NCI-H1930 (cell line): Measurements from ENCODE around the gene RBM3.

ENCODE experiments used
- DNase-seq, 2 experiments: peaks; one replicate each; lab custom pipeline; 2025; lab: John Stamatoyannopoulos, UW

RBM3 gene

DNA sequence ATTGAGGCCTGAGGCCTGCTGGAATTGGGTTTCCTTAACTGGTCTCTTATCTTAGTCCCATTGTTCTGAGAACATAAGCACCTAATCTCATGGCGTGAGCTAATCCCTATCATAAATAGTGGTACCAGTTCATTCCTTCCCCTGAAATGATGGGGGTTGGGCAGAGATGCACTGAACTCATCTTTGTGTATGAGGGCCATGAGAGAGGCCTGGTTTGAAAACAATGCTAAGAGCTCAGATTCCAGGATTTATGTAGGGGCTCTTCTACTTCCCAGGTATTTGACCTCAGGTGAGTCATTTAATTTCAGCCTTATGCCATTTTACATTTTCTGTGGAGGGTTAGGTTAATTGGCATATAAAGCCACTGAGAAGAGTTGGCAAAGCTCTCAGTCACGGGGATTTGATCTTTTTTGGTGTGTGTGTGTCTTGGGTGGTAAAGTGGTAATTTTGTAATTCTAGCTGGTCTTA is 4.4 kb downstream of the RBM3 start:
- DNase-seq, result no peak

DNA sequence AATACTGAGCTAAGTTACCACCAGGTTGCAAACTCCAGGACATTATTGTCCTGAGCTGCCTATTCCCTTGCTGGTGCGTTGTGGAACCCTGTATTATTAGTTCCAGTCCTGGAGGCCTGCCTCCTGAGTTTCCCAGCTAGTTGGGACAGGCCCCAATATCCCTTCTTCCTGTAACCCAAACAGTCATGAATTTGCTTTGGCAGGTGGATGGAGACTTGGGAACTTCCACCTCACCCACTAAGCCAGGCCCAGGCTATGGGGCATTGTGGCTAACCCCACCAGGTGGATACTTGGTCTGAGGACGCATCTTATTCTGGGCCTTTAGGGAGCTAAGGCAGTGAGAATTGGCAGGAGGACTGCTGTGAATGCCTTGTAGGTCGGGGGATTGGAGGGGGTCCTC is 5.0 kb downstream of the RBM3 start:
- DNase-seq, result no peak

DNA sequence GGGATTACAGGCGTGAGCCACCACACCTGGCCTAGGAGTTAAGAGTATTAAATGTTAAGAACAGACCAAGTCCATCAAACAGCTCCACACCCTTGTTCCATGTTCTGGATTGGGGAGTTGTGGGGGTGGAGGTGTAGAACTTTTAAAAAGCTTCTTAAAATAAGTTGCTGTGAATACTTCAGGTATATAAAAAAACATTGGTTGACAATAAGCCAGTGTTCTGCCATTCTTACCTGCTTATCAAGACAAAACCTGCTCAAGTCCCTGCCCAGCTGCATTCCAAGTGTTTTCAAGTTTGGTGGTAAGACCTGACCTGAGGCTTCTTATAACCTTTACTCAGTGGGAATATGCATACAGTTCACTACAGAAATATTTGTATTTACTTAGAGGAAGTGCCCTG is 6.4 kb downstream of the RBM3 start:
- DNase-seq, result no peak

DNA sequence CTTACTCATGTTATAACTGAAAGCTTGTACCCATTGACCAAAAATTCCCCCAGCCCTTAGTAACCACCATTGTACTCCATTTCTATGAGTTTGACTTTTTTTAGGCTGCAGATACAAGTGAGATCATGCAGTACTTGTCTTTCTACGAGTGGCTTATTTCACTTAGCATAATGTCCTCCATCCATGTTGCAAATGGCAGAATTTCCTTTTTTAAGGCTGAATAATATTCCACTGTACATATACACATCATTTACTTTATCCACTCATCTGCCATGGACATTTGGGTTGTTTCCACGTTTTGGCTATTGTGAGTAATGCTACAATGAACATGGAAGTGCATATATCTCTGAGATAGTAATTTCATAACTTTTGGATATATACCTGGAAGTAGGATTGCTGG is 10.4 kb downstream of the RBM3 start:
- DNase-seq, result no peak

DNA sequence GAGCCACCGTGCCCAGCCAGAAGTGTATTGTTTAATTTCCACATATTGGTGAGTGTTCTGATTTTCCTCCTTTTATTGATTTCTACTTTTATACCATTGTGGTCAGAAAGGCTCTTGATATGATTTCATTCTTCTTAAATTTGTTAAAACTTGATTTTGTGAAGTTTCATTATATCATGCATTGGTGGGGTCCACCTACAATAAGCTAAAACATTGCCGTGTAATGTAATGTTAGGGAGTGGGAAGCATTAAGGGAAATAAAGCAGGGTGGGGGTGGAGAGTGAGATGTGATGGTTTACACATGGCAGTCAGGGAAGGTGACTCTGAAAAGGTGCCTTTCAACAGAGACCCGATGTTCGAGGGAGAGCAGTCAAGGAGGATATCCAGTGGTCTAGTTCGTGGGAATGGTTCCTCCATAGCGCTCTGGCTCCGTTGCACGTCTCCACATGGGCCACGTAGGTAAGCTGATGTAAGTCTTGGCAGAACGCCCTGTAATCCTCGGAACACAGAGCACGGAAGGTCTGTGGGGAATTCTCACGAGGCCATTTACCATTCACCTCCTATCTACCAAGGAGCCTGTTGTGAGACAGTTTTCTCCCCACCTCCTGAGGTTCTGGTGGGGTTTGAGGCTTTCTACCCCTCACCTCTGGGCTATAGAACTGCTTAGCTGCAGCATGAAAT is 15.3 kb downstream of the RBM3 start:
- DNase-seq, result no peak

DNA sequence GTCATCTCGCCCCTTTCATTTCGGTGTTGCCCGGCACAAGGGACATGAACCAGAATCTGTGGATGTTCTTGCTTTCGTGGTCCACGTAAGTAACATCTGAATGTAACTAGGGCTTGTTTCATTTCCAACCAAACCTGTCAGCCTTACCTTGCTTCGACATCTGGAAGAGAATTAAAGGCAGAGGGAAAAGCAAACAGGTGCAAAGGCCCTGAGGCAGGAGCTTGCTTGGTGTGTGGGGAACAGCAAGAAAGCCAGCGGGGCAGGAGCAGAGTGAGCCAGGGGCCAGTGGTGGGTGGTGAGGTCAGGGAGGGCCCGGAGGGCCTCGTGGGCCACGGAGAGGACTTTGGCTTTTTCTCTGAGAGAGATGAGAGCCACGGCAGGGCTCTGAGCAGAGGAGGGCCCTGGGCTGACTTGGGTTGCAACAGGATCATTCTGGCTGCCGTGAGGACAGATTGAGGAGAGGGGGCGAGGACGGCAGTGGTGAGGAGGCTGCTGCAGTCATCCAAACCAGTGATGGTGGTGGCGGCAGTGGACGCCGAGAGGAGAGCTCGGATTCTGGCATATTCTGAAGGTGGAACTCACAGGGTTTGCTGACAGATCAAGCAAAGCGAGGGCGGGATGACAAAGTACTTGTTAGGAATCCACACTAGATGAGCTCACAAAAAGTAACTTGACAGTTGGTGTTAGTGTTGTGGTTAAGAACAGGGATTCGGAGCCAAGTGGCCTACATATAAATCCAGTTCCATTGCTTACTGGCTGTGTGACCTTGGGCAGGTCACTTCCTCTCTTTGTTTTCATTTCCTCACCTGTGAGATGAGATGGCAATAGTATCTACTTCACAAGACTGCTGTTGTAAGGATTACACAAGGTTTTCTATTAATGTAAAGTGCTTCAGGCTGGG is 16.2 kb downstream of the RBM3 start:
- no peak for DNase-seq

DNA sequence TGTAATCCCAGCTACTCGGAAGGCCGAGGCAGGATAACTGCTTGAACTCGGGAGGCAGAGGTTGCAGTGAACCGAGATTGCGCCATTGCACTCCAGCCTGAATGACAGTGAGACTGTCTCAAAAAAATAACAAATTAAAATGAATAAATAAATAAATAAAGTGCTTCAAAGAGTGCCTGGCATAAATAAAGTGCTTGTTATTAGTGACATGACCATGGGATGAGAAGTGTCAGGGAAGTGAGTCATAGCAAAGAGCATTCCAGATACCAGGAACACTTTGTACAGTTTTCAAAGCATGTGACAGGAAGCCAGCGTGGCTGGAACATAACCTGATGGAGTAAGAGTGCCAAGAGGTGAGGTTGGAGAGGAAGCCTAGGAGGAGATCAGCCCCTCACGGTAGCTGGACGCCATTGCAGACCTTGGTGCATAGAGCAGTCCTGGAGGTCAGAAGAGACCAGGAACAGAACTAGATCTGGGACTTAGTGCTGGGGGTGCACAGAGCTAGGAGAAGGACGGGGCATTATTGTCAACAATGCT is 17.0 kb downstream of the RBM3 start:
- DNase-seq, result no peak

DNA sequence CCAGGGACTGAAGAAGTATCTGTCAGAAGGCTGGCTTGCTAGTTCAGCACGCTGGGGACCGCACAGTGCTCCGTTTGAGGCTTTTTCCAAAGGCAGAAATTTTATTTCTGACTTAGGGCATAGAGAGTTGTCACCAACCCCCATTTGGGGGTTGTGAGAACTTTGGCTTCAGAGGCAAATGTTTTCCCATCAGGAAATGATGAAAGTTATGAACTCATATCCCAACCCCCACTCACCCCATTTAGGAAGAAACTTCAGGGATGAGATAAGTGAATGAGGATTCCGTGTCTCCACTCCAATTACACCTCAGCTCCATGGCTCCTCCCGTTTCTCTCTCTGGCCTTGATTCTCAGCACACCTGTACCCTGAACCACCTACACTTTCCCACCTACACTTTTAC is 18.7 kb downstream of the RBM3 start:
- no peak for DNase-seq

DNA sequence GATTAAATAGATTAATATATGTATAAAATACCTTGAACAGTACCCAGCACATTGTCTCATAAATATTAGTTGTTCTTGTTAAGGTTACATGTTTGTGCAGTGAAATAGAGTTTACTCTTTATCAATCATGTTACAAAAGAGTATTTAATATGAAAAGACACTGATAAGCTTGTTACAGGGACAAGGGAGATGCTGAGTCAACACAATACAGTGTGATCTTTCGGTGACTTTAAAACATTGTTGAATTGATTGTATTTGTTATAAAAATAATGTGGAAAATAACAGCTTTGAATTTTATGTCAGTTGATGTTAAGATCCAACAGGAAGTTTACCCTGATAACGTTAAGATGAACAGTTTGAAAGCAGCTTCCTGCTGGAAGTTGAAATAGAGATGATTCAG is 21.6 kb downstream of the RBM3 start:
- no peak for DNase-seq

DNA sequence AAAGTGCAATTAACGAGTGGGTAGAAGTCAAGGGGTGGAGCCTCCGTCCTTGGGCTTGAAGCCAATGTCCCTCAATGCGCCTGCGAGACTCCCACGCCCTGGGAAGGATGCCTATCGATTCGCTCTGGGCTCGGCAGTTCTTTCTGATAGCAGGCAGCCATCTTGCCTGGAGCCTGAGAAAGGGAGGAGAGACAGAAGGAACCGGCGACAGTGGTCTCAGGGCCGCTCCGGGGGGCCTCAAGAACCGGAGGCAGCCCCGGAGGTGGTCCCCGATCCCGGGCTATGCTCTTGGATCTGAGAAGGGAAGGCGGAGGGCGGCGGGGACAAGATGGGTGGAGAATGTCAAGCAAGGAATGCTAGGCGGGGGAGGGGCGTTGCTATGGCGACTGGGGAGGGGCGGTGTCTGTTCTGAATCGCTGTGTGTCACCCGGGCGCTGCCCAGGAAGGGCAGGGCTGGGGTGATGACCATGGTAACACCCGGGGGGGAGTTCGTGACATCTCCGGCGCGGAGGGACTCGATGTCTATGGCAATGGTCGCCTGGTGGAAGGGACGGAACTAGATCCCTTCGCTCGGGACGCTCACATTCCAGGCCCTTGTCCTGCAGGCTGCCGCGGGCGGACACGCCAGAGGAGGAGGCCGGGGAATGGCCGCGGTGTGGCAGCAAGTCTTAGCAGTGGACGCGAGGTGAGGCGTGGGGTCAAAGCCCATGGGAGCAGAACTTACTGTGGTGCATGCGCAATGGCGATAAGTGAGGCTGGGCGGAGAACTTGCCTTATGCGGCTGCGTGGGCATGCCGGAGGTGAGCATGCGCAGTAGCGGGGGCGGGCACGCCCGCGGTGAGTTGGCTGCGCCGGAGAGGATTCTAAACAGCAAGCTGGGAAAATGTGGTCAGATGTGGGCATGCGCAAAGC is 23.3 kb downstream of the RBM3 start, which contains the start of gene WDR13:
Gene WDR13 (plus strand): TSS at position 140 of the 912 bp plus-strand sequence. CDS start 505 bp downstream, at position 645.
- peak; percentile 86 to 88 for DNase-seq

DNA sequence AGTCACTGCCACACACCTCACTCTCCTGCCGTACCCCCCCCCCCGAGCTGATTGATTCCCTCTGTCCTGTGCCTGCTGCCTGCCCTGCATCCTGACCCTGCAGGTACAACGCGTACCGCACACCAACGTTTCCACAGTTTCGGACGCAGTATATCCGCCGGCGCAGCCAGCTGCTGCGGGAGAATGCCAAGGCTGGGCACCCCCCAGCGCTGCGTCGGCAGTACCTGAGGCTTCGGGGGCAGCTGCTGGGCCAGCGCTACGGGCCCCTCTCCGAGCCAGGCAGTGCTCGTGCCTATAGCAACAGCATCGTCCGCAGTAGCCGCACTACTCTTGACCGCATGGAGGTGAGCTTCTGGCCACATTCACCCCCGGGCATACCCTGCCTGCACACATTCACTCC is 24.3 kb downstream of the RBM3 start:
- DNase-seq, result no peak

DNA sequence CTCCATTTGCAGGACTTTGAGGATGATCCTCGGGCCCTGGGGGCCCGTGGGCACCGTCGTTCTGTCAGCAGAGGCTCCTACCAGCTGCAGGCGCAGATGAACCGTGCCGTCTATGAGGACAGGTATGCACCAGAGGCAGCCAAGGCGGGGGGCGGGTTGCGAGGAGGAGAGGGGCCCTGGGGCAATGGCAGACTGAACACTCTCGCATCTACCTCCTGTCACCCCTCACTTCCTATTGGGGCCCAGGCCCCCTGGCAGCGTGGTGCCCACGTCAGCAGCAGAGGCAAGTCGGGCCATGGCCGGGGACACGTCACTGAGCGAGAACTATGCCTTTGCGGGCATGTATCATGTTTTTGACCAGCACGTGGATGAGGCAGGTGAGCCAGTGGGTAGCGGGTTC is 25.1 kb downstream of the RBM3 start:
- no peak for DNase-seq

DNA sequence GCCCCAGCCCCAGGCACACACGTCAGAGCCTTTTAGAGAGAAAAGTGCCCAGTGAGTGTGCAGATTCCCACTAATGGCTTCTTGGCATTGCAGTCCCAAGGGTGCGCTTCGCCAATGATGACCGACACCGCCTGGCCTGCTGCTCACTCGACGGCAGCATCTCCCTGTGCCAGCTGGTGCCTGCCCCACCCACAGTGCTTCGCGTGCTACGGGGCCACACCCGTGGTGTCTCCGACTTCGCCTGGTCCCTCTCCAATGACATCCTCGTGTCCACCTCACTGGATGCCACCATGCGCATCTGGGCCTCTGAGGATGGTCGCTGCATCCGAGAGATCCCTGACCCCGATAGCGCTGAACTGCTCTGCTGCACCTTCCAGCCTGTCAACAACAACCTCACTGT is 25.9 kb downstream of the RBM3 start:
- no peak for DNase-seq

DNA sequence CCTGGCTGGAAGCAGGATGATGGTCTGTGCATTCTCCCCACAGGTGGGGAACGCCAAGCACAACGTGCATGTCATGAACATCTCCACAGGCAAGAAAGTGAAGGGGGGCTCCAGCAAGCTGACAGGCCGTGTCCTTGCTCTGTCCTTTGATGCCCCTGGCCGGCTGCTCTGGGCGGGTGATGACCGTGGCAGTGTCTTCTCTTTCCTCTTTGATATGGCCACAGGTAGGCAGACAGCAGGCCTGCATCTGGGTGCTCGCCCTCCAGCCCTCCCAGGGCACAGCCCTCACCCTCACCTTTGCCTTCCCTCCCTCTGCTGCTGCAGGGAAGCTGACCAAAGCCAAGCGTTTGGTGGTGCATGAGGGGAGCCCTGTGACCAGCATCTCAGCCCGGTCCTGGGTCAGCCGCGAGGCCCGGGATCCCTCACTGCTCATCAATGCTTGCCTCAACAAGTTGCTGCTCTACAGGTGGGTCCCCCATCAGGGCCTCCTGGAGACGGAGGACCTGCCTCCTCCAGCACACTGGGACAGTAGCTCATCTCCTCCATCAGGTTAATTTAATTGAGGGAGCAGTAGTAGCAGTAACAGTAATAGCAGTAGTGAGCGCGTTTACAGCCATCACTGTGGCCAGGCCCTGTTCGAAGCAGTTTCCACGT is 27.6 kb downstream of the RBM3 start:
- DNase-seq, result no peak

DNA sequence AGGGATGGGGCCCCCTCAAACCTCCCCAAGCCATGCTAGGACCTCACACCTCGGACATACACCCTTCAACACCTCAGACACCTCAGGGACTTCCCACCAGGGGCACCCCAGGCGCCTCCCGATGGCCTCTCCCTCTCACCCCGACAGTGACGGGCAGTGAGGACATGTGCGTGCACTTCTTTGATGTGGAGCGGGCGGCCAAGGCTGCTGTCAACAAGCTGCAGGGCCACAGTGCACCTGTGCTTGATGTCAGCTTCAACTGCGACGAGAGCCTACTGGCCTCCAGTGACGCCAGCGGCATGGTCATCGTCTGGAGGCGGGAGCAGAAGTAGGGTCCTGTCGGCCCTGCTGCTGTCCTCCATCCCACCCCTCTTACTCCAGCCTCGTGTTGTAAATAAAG is 30.4 kb downstream of the RBM3 start:
- DNase-seq, result no peak

DNA sequence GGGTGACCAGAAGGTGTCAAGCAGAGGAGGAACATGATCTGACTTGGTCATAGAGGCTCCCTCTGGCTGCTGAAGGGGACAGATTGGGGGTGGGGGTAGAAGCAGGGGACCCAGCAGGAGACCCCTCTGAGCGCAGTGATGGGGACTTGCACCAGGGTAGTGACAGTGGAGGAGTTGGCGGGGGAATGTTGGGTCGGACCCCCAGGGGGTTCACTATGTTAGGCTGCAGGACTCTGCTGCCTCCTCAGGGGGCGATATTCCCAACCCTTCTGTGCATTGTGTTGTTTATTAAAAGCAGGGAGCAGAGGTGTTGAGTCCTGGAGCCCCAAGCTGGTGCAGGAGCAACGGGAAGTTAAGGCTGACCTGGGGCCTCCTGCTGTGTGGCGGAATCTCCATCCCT is 31.8 kb downstream of the RBM3 start:
- no peak for DNase-seq

DNA sequence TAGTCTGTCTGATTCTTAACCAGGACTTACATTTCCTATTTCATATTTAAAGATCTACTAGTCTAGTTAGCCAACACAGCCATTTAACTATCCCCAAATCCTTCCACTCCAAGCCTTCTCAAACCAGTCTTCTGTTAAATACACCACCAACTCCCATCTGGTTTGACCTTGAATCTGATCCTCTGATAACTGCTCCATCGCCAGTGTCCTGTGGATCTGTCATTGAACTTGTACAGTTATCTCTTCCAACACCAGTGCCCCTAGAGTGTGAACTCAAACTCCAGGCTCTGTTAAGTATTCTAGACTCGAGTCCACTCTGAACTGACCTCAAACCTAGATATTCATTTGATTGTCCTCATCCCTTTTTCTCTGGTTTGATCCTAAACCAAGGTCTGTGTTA is 37.4 kb downstream of the RBM3 start:
- no peak for DNase-seq

DNA sequence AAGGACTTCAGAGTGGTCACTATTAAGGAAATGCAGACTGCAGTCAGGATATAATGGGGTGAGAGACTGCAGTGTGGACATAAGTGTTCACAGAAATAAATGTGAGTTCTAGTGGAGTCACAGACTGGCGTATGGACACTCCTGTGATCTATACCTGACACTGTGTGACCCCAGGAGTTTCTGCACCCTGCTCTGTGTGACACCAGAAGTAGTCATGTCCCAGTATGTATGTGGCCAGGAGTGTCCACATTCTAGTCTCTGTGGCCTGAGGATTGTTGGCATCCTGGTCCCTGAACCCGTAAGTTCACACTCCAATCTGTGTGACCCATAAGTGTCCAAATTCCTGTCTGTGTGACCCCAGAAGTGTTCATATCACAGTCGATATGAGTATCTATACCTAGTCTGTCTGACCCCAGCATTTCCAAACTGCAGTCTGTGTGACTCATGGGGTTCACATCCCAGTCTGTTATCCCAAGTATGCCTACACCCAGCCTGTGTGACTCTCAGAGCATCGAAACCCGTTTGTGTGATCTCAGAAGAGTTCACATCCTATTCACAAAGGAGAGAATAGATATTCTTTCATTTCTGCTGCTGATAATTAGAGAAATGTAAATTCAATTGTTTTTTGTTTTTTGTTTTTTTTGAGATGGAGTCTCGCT is 39.3 kb downstream of the RBM3 start:
- DNase-seq, result no peak

DNA sequence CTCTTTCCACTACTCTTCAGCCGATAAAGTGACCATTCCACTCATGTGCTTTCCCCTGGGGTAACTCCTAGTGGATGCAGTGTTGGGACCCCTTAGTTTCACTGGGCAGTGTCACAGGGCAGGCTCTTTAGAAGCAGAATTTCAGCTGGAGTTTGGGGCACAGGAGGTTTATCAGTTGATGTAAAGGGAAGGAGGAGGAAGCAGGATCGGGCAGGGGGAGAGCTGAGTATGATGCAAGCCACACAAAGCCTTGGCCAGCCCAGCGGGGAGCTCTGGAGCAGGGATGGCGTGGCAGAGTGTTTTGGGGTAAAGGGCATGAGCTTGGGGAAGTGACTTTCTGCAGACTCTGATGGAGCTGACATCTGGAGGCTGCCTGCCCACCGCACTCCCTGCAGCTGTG is 42.3 kb downstream of the RBM3 start:
- no peak for DNase-seq

DNA sequence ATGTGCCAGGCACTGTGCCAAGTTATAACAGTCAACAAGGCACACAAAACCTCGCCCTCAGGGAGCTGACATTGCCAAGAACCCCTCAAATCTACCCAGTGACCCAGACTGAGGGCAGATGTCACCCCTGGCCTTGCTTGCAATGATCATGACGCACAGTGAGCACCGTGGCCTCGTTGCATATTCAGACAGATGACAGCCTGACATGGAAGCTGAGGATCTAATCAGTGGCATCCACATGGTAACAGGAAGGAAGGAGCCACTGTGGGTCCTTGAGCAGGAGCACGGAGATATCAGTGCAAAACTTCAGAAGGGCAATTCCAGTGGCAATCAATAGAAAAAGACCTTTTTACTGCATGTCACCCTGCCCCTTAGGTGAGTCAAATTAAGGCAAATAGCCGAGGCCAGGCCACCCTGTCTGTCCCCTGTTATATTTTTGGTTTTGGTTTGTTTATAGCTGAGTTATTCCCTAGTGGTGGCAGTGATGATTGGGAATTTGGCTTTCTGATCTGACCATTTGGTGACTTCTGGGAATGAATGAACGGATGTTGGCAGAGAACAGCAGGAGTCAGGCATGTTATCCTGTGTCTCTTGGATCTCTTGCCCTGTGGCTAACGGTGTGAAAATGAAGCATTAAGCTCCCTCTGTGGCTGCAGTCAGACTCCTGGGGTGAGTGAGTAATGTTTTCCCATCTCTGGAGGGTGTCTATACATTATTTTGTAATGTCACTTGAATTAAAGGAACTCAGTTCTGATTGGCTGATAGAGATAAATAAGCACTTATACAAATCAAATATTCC is 43.5 kb downstream of the RBM3 start:
- DNase-seq, result no peak
